Prostate gland (tissue), 2 donors: ENCODE measurements around the gene KDM4C.

ENCODE experiments used
- POLR2A ChIP-seq: fragments of 450-650 bp; IDR thresholded peaks from one replicate; pipeline ENCODE4 v1.6.1; 2016; ENCODE audit warnings: antibody characterized with exemption, mild to moderate bottlenecking
- POLR2AphosphoS5 ChIP-seq: sonication (generic); formaldehyde crosslinking; IDR thresholded peaks from one replicate; pipeline ENCODE4 v1.6.1; 2017; ENCODE audit warnings: antibody characterized with exemption
- TF ChIP-seq, protein P1 (sequence below), 4 experiments: fragments of 200-600 bp in 2 of 4; fragments of 450-650 bp in 2 of 4; sonication (generic) in 2 of 4; IDR thresholded peaks; 1 replicate in 3 of 4; 2 replicates in 1 of 4; pipeline ENCODE4 v1.5.1; 2016 to 2019; ENCODE audit warnings: antibody characterized with exemption in 4 of 4, mild to moderate bottlenecking in 2 of 4, moderate library complexity in 2 of 4

DNA sequence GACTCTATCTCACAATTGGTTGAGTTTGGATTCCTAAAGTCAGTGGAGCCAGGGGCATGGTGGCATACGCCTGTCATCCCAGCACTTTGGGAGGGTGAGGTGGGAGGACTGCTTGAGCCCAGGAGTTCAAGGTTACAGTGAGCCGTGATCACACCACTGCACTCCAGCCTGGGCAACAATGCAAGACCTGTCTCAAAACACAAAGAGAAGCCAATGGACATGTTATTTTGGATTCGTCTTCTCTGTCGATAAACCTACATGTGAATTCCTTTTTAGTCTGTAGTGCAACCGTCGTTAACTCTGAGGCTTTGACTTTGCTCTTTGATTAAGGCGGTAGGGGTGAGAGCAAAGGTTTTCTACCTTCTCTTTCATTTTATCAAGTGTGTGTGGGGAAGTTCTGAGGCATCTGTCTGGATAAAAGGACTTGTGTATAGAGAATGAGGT, 142.7 kb downstream of the KDM4C start:
- TF ChIP-seq, protein P1, sequence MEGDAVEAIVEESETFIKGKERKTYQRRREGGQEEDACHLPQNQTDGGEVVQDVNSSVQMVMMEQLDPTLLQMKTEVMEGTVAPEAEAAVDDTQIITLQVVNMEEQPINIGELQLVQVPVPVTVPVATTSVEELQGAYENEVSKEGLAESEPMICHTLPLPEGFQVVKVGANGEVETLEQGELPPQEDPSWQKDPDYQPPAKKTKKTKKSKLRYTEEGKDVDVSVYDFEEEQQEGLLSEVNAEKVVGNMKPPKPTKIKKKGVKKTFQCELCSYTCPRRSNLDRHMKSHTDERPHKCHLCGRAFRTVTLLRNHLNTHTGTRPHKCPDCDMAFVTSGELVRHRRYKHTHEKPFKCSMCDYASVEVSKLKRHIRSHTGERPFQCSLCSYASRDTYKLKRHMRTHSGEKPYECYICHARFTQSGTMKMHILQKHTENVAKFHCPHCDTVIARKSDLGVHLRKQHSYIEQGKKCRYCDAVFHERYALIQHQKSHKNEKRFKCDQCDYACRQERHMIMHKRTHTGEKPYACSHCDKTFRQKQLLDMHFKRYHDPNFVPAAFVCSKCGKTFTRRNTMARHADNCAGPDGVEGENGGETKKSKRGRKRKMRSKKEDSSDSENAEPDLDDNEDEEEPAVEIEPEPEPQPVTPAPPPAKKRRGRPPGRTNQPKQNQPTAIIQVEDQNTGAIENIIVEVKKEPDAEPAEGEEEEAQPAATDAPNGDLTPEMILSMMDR (IDR thresholded peaks at IDR 0.05): no peak
- TF ChIP-seq POLR2A (no peak), POLR2AphosphoS5 (no peak)
